AG04450 (cell line): ENCODE measurements around the gene TK2. TPM values are rescaled to one million over a fixed set of nuclear protein-coding genes. Genes with fewer than 3 reads are reported as not detected.

Experiments used
- CTCF ChIA-PET: fragments of 300-600, 350-600 bp; formaldehyde crosslinking; extraction: SDS; loops from one replicate; lab custom pipeline; 2022; ENCODE audit warnings: antibody characterized with exemption, inconsistent platforms; lab: Charles Lee
- POLR2A ChIA-PET: fragments of 350-600 bp; formaldehyde crosslinking; extraction: SDS; loops from one replicate; lab custom pipeline; 2021; ENCODE audit warnings: antibody characterized with exemption, inconsistent platforms; lab: Yijun Ruan, JAX
- DNase-seq: peaks from one replicate; pipeline ENCODE4 v3.0.0-alpha.2; 2011; ENCODE audit warnings: low read depth, low spot score
- H3K27ac ChIP-seq: one replicate; pipeline ENCODE4 v1.5.1; 2012; ENCODE audit warnings: low read depth, low read length, control low read depth
- H3K27me3 ChIP-seq: one replicate; pipeline ENCODE4 v1.6.0; 2012; ENCODE audit warnings: low read length; ENCODE audit not compliant: control insufficient read depth, insufficient read depth
- H3K4me3 ChIP-seq: 2 replicates; pipeline ENCODE4 v1.5.1; 2011; ENCODE audit warnings: mild to moderate bottlenecking, low read depth, low read length, control low read depth
- H3K9me3 ChIP-seq: 2 replicates; pipeline ENCODE4 v1.5.1; 2012; ENCODE audit warnings: low read length; ENCODE audit not compliant: control insufficient read depth, insufficient read depth
- CTCF ChIP-seq: IDR thresholded peaks from 2 replicates; pipeline ENCODE4 v1.5.1; 2011; ENCODE audit warnings: low read depth, low read length, control low read depth, inconsistent platforms
- polyA plus RNA-seq: library from polyadenylated mRNA; depleted of rRNA; stranded (reverse); fragments of >200 nt; gene quantifications from 2 replicates; pipeline ENCODE4 v1.2.3, GENCODE V29; 2011

TK2 gene
- polyA plus RNA-seq, 1 experiment, result 34.2 TPM

GRCh38 chr16:66510298-66510697 lies 39.6 kb downstream of the TK2 start:
- Histone ChIP-seq H3K27me3 (no peaks in the 10 kb centered on the region), H3K27ac (no peak overlapping the region), H3K9me3 (no peaks in the 10 kb centered on the region), H3K4me3 (no peak overlapping the region)
- POLR2A ChIA-PET, result no interaction called here
- no peak for TF ChIP-seq CTCF
- CTCF ChIA-PET, result interaction anchor here (1.0 to 2.7 kb wide), 3 partner anchors 26 to 152 kb away, joined by 4 to 9 read pairs (median 4); no protein-coding TSS in a partner anchor
- no peak for DNase-seq

DNA sequence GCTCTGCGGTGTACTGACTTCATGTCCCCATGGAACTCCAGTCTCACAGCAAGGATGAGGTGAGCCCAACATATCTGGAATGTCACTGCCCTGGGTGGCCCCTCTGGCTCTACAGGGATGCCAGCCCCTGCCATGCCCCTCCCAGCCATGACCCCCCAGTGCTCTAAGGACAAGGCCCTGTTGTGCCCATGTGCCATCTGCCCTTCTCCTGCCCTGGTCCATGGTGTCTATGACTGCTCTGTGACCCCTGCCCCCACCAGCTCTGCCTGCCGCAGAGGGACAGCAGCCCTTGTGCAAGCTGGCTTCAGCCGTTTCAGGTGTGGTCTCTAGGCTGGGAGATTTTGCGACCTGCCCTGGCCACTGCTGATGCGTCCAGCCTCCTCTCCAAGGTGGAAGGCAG lies 40.3 kb downstream of the TK2 start:
- no peak for DNase-seq
- H3K27me3 ChIP-seq, result no peaks in the 10 kb centered on the region
- no peak overlapping the region for H3K4me3 ChIP-seq
- TF ChIP-seq CTCF, result no peak
- no peaks in the 10 kb centered on the region for H3K9me3 ChIP-seq
- ChIA-PET CTCF (interaction anchor here (1.0 to 2.7 kb wide), 2 partner anchors 26 to 102 kb away, joined by 4 to 9 read pairs; no protein-coding TSS in a partner anchor), POLR2A (no interaction called here)
- no peak overlapping the region for H3K27ac ChIP-seq

GRCh38 chr16:66508914-66509496 lies 40.9 kb downstream of the TK2 start:
- ChIA-PET CTCF (interaction anchor here (1.0 to 2.7 kb wide), 2 partner anchors 25 to 102 kb away, joined by 4 to 9 read pairs; no protein-coding TSS in a partner anchor), POLR2A (no interaction called here)

DNA sequence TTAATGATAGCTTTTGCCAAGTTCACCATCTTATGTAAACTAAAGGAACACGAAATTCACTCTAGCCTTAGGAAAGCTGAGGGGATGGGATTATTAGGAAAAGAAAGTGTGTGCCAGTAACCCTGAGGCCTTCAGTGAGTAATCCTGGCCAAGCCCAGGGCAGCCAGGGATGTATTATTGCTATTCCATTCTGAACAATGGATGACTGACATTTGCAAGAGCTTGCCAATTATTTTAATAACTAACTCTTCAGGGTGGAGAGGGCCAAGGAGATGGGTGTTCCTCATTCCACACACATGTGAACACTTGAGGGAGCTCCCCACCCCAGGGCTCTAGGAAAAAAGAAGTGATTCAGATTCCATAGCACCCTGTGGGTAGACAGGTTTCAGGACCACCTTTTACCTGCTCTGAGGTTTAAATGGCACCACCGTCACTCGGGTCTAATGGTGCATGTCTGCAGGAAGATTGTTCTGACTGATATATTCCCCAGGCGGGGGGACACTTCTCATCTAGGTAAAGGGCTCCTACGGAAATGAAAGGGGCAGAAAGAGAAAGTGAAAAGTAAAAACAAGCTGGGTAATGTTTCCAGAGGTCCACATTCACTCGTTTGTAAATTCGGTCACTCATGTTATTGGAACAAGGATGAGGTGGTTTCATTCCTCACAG lies 41.5 kb downstream of the TK2 start:
- TF ChIP-seq CTCF, result no peak
- no peaks in the 10 kb centered on the region for H3K9me3 ChIP-seq
- no peaks in the 10 kb centered on the region for H3K27me3 ChIP-seq
- DNase-seq, result no peak
- no peak overlapping the region for H3K27ac ChIP-seq
- H3K4me3 ChIP-seq, result no peak overlapping the region
- POLR2A ChIA-PET, result interaction anchor here (0.6 kb wide), 1 partner anchor 28 kb away, joined by 6 read pairs; no protein-coding TSS in a partner anchor
- CTCF ChIA-PET, result interaction anchor here (2.7 kb wide), 1 partner anchor 101 kb away, joined by 9 read pairs; no protein-coding TSS in a partner anchor

More at GRCh38 chr16:66508914-66509496, 40.9 kb downstream of the TK2 start:
- no peak for DNase-seq
- Histone ChIP-seq H3K9me3 (no peaks in the 10 kb centered on the region), H3K27ac (no peak overlapping the region), H3K4me3 (no peak overlapping the region), H3K27me3 (no peaks in the 10 kb centered on the region)
- no peak for TF ChIP-seq CTCF
